BLaER1 treated with 17β-estradiol and CSF1 and Interleukin-3, amounts not matched to agents 10 nM and 100 nM (cell line): ENCODE data around the gene LUC7L.
"Not testable (repeated sequence)": the region's sequence is repeated elsewhere in the genome, so short reads cannot be mapped to it uniquely, and the experiment has no call there.

ENCODE experiments used
- H3K27ac ChIP-seq, 11 experiments: shearing (Covaris generic); formaldehyde crosslinking; 2 replicates each; pipeline ENCODE4 v1.8.1; 2022
- H3K27me3 ChIP-seq, 11 experiments: shearing (Covaris generic); formaldehyde crosslinking; 2 replicates each; pipeline ENCODE4 v1.8.1; 2022
- H3K36me3 ChIP-seq, 11 experiments: shearing (Covaris generic); formaldehyde crosslinking; 2 replicates each; pipeline ENCODE4 v1.8.1; 2022
- H3K4me1 ChIP-seq, 10 experiments: shearing (Covaris generic); formaldehyde crosslinking; 2 replicates each; pipeline ENCODE4 v1.8.1; 2022
- H3K4me2 ChIP-seq, 11 experiments: shearing (Covaris generic); formaldehyde crosslinking; 2 replicates each; pipeline ENCODE4 v1.8.1; 2022
- H3K4me3 ChIP-seq, 10 experiments: shearing (Covaris generic); formaldehyde crosslinking; 2 replicates each; pipeline ENCODE4 v1.8.1; 2022
- H3K9ac ChIP-seq, 11 experiments: shearing (Covaris generic); formaldehyde crosslinking; 2 replicates each; pipeline ENCODE4 v1.8.1; 2022
- H3K9me3 ChIP-seq, 11 experiments: shearing (Covaris generic); formaldehyde crosslinking; replicated peaks in 1 of 11; 2 replicates each; pipeline ENCODE4 v1.8.1; 2022
- H4K20me1 ChIP-seq, 11 experiments: shearing (Covaris generic); formaldehyde crosslinking; 2 replicates each; pipeline ENCODE4 v1.8.1; 2022
- Cebpa-rat ChIP-seq, 11 experiments: shearing (Covaris generic); IDR thresholded peaks; 2 replicates each; pipeline ENCODE4 v1.8.1; 2022

The LUC7L gene

DNA sequence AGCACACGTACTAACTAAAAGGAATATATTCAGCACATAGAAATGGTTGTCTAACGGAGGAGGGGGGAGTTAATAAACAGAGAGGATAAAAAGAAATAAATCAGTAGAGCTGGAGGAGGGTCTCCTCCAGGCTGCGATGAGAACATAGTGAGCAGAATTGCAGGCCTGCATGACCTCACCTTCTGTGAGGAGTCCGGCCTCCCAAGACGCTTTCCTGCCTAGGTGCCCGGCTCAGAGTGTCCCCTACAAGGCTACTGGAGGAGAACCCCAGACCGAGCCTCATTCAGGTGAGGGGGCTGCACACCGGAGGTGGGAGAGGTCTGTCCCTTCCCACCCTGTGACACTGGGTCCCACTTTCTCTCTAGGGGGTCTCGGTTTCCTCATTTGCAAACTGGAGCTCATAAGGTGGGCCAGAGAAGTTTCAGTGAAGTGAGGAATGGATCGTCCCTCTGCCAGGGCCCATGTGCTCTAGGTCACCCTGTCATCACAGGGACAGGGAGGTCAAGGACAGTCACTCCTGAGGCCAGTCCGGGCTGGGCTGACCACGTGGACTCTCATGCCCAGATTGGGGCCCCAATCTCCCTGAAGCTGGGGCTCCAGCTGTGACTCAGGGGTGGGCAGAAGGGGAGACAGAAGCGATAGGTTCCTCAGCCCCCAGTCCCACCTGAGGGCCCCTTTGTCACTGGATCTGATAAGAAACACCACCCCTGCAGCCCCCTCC is 66.8 kb downstream of the LUC7L start:
- Histone ChIP-seq H3K4me1 (peaks cover 9 to 18% (median 11%) of the 10 kb centered on the region in 10 experiments; a peak in 18 of 20 replicates), H3K4me2 (no peak overlapping the region), H3K27ac (no peak overlapping the region), H4K20me1 (peaks cover 0 to 42% (median 21%) of the 10 kb centered on the region in 11 experiments; a peak in 13 of 22 replicates), H3K4me3 (no peak overlapping the region), H3K27me3 (peaks cover 48 to 86% (median 73%) of the 10 kb centered on the region in 11 experiments), H3K9ac (no peak overlapping the region), H3K9me3 (no peaks in the 10 kb centered on the region), H3K36me3 (no peaks in the 10 kb centered on the region)
- no peak for TF ChIP-seq Cebpa-rat (IDR thresholded peaks at IDR 0.05)

DNA sequence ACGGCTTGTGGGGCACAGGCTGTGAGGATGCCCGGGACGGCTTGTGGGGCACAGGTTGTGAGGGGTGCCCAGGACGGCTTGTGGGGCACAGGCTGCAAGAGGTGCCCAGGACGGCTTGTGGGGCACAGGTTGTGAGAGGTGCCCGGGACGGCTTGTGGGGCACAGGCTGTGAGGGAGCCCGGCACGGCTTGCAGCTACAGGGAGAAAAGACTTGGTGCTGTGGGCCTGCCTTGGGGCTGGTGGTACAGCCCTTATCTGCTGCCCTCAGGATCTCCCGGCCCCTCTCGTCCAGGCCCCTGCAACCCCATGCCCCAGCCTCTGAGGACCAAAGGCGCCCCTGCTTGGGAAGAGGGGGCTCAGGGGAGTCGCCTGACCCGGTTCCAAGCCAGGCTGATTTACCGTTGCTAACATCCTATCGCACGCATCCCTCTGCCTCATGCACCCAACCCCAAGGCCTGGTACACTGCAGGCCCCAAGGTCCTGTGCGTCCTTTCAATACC is 68.5 kb downstream of the LUC7L start:
- no peak for TF ChIP-seq Cebpa-rat (IDR thresholded peaks at IDR 0.05)
- H3K4me2 ChIP-seq = no peak overlapping the region
- H3K4me1 ChIP-seq = peaks cover 7 to 8% (median 8%) of the 10 kb centered on the region in 10 experiments; a peak in 18 of 20 replicates
- no peak overlapping the region for H3K9ac ChIP-seq
- no peaks in the 10 kb centered on the region for H3K9me3 ChIP-seq
- peaks cover 37 to 86% (median 70%) of the 10 kb centered on the region in 11 experiments for H3K27me3 ChIP-seq
- peaks cover 0 to 26% (median 7%) of the 10 kb centered on the region in 11 experiments; a peak in 13 of 22 replicates for H4K20me1 ChIP-seq
- no peaks in the 10 kb centered on the region for H3K36me3 ChIP-seq
- H3K27ac ChIP-seq = no peak overlapping the region
- no peak overlapping the region for H3K4me3 ChIP-seq

GRCh38 chr16:160242-160641 is 69.0 kb downstream of the LUC7L start:
- not testable (repeated sequence) for H3K4me2 ChIP-seq, H3K9ac ChIP-seq, H3K4me3 ChIP-seq, H3K4me1 ChIP-seq, H3K27ac ChIP-seq, H3K36me3 ChIP-seq, H3K9me3 ChIP-seq
- Histone ChIP-seq H3K27me3 (peaks cover 37 to 86% (median 70%) of the 10 kb centered on the region in 11 experiments), H4K20me1 (peaks cover 0 to 21% (median 2%) of the 10 kb centered on the region in 11 experiments; a peak in 9 of 22 replicates)

DNA sequence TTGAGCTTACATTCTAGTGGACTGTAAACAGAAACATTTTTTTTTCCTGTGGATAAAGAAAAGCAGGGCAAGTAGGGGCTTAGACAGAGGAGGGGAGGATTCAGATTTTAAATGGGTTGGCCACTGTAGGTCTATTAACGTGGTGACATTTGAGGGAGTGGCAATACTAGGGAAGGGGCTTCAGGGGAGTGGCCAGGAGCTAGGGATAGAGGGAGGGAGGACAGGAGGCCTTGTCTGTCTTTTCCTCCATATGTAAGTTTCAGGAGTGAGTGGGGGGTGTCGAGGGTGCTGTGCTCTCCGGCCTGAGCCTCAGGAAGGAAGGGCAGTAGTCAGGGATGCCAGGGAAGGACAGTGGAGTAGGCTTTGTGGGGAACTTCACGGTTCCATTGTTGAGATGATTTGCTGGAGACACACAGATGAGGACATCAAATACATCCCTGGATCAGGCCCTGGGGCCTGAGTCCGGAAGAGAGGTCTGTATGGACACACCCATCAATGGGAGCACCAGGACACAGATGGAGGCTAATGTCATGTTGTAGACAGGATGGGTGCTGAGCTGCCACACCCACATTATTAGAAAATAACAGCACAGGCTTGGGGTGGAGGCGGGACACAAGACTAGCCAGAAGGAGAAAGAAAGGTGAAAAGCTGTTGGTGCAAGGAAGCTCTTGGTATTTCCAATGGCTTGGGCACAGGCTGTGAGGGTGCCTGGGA is 70.0 kb downstream of the LUC7L start:
- H3K9me3 ChIP-seq = peaks cover 0 to 5% (median 0%) of the 10 kb centered on the region in 11 experiments; a peak in 1 of 22 replicates
- peaks cover 42 to 91% (median 76%) of the 10 kb centered on the region in 11 experiments for H3K27me3 ChIP-seq
- H3K4me1 ChIP-seq = peaks cover 4 to 7% (median 5%) of the 10 kb centered on the region in 10 experiments; a peak in 14 of 20 replicates
- peaks cover 0 to 18% (median 0%) of the 10 kb centered on the region in 11 experiments; a peak in 3 of 22 replicates for H4K20me1 ChIP-seq
- H3K36me3 ChIP-seq = no peaks in the 10 kb centered on the region
- TF ChIP-seq Cebpa-rat (IDR thresholded peaks at IDR 0.05) = no peak
- H3K27ac ChIP-seq = no peak overlapping the region
- H3K4me2 ChIP-seq = no peak overlapping the region
- no peak overlapping the region for H3K4me3 ChIP-seq
- H3K9ac ChIP-seq = no peak overlapping the region

DNA sequence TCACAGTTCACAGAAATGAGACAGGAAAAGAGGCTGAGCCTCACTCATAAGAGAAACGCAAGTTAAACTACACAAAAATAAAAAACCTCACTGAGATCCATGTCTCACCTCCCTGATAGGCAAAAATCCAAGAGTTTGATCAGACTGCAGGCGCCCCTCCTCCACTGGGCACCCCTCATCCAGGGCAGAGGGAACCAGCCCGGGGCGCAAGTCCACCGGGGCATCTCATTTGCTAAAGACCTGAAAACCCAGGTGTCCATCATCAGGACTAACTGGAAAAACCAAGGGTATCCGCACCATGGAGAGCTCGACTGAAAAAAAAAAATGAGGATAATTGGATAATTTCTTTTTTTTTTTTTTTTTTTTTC is 74.2 kb downstream of the LUC7L start:
- Histone ChIP-seq H3K9me3 (peaks cover 0 to 5% (median 0%) of the 10 kb centered on the region in 11 experiments; a peak in 1 of 22 replicates), H3K4me3 (no peak overlapping the region), H3K27me3 (peaks cover 22 to 59% (median 45%) of the 10 kb centered on the region in 11 experiments), H3K36me3 (no peaks in the 10 kb centered on the region), H4K20me1 (0 out of 22 replicates have a peak, but pooled peaks cover 0 to 6% (median 0%) of the 10 kb centered on the region in 11 experiments), H3K4me1 (peaks cover 6 to 15% (median 12%) of the 10 kb centered on the region in 10 experiments; a peak in 18 of 20 replicates), H3K9ac (no peak overlapping the region; a peak in 1 of 22 replicates), H3K27ac (no peak overlapping the region), H3K4me2 (peak overlapping the region in 10 of 11 experiments; percentile 41 to 74 (median 60); a peak in 12 of 22 replicates)
- no peak for TF ChIP-seq Cebpa-rat (IDR thresholded peaks at IDR 0.05)

GRCh38 chr16:154217-155030 is 74.8 kb downstream of the LUC7L start:
- H3K9me3 ChIP-seq = peaks cover 0 to 5% (median 0%) of the 10 kb centered on the region in 11 experiments; a peak in 1 of 22 replicates
- no peak overlapping the region for H3K27ac ChIP-seq
- H3K36me3 ChIP-seq = no peaks in the 10 kb centered on the region
- H3K9ac ChIP-seq = peak overlapping the region in 1 of 11 experiments; percentile 19; a peak in 2 of 22 replicates
- TF ChIP-seq Cebpa-rat (IDR thresholded peaks at IDR 0.05) = no peak
- peaks cover 6 to 15% (median 12%) of the 10 kb centered on the region in 10 experiments; a peak in 18 of 20 replicates for H3K4me1 ChIP-seq
- 0 out of 22 replicates have a peak, but pooled peaks cover 0 to 2% (median 0%) of the 10 kb centered on the region in 11 experiments for H4K20me1 ChIP-seq
- H3K4me2 ChIP-seq = peak overlapping the region; percentile 41 to 74 (median 62)
- H3K27me3 ChIP-seq = peaks cover 22 to 54% (median 41%) of the 10 kb centered on the region in 11 experiments
- peak overlapping the region in 4 of 10 experiments; percentile 36 to 51 (median 42); a peak in 6 of 20 replicates for H3K4me3 ChIP-seq

- not testable (repeated sequence) for H4K20me1 ChIP-seq, H3K4me3 ChIP-seq, H3K27ac ChIP-seq, H3K9ac ChIP-seq, H3K9me3 ChIP-seq, H3K4me2 ChIP-seq, H3K36me3 ChIP-seq
- Histone ChIP-seq H3K27me3 (peaks cover 22 to 53% (median 40%) of the 10 kb centered on the region in 11 experiments), H3K4me1 (peaks cover 6 to 15% (median 12%) of the 10 kb centered on the region in 10 experiments; a peak in 18 of 20 replicates)
Measured at GRCh38 chr16:153550-154216, 75.6 kb downstream of the LUC7L start.

DNA sequence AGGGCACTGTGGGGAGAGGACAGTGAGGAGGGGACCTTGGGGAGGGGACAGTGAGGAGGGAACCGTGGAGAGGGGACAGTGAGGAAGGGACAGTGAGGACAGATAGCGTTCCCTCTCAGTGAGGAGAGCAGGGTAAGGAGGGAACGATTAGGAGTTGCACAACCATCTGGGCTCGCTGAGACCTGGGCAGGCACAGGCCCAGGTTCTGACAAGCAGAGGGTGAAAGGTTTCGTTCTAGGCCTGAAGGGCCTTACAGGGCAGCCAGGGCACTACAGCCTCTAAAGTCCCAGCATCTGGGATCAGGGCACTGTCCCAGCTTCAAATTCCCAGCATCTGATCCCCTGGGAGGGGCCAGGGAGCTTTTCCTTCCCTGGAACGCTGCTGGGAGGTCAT is 76.1 kb downstream of the LUC7L start:
- H3K4me3 ChIP-seq, H3K4me2 ChIP-seq, H4K20me1 ChIP-seq, H3K27ac ChIP-seq, H3K36me3 ChIP-seq, H3K9ac ChIP-seq, H3K9me3 ChIP-seq: not testable (repeated sequence)
- peaks cover 6 to 15% (median 12%) of the 10 kb centered on the region in 10 experiments; a peak in 18 of 20 replicates for H3K4me1 ChIP-seq
- peaks cover 22 to 52% (median 36%) of the 10 kb centered on the region in 11 experiments for H3K27me3 ChIP-seq
